ENCODE results near the gene NT5DC3.

NT5DC3 gene

DNA sequence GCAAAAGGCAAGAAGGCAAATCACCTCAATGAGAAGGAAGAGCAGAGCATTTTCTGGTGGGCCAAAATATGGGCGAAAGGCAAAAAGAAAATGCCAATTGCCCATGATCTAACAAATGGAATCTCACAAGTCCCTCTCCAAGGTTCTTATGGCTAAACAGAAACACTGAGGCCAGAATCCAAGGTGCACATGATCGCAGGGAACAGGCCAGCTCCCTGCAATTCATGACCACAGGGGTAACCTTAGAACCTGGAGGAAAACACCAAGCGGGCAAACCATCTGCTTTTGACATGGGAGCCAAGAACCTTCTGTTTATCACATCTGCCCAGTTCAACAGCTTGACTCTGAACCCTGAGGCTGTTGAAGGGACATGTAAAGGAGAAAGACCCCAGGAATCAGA lies 60.0 kb downstream of the NT5DC3 start:
- DNase-seq (ENCODE audit: low spot score), result no peak

DNA sequence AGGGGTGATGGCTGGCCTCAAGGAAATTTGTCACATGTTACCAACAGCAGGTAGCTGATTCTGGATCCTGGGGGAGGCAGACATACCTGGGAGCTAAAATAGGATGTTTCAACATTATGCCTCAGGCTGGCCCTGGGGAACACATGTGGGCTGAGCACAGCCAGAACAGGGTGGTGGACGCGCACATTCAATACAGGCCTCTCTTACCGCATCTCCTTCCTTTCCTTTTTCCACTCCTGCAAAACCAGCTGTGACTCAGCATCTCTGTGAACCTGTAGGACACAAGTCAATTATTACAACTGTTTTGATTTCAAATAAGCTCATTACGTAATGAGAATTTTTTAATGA lies 61.0 kb downstream of the NT5DC3 start:
- peak; percentile 35 for DNase-seq (ENCODE audit: low spot score)

DNA sequence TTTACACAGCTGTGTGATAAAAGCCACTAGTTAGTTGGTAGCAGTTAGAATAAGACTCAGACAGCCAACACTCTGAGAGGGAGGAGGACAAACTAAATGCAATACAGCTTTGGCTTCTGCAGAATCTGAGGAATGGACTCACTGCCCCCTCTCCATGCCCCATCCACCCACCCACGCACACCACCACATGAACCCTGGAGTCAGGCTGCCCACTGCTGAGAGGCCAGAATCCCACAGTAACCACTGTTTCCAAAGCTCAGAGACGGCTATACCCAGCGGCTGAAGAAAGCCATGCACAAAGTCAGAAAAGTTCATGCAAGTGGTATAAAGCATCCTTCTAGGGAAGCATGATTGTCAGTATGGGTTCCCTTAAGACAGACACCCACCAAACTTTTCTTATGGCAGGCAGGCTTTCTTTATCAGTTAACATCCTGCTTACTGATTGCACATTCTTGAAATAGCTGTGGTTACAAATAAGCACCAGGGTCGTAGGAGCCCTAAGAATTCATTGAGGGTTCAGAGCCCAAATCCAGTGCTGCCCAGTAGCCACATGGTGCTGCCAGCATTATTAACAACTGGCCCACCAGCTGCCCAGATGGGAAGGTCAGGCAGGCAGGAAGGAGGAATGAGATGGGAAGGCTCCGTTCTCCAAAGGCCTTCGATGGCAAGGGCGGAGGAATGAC lies 61.5 kb downstream of the NT5DC3 start:
- DNase-seq (ENCODE audit: low spot score), result no peak

DNA sequence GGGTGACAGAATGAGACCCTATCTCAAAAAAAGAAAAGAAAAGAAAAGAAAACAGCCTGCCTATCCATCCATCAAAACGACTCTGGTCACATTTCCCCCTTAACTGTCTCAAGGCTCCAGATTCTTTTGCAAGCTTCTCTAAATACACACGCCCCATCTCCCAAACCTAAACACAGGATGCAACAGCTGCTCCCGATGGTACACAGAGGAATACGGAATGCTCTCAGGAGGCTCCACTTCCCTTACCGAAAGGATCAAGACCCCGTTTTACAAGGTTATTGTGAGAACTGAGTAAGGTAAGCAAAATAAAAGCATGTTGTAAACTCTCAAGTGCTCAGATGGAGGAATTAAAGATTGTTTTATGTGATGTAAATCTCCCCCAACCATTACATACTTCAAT lies 62.3 kb downstream of the NT5DC3 start:
- DNase-seq (ENCODE audit: low spot score), result no peak

DNA sequence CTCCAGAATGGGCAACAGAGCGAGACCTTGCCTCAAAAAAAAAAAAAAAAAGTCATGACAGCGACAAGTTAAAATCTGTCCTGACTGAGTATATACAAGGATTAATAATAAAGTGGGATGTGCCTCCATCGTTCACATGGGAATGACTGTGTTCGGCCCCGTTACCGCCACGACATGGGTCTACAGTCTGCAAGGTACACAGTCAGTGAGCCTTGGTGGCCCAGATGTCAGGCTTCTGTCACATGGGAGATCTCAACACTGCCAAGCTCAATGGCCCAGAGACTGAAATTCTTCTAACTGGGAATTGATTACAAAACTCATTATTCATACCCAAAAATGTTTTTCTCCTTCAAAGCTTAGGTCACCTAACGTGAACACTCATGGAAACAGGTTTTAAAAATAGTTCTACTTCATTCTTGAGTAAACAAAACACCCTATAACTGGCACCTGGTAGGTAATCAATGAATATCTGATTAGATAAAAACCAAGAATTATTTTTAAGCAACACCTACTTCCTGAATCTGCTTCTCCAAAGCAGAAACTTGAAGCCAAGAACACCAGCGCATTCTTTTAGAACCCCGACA lies 66.0 kb downstream of the NT5DC3 start:
- DNase-seq (ENCODE audit: low spot score), result no peak

DNA sequence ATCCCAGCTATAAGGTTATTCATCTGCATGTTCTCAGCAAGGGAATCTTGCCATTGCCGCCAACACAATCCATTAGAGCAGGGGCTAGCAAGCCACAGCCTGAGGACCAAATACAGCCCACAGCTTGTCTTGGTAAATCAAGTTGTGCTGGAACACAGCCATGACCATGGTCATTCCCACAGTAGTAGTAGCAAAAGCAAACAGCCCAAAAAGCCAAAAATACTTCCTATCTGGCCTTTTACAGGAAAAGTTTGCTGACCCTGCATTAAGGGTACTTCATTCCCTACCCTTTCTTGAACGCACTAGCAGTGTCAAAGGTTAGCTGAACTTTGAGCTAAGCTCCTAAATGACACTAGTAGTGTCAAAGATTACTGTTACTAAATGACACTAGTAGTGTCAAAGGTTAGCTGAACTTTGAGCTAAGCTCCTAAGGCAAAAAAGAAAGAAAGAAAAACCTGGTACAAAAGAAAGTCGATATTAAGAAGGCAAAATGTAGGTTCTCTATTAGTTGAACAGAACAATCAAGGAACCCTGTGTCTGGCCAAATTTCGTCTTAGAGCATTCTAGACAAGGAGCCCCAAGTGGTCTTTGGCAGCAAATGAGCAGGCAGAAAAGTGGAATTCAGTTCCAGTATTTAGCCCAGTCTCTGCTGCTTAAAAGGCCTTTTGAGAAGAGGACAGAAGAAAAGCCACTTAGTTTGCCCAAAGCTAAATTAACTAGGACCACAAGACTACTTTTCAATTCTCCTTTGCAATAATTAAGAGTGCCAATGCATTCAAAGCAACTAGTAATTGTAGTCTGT lies 67.7 kb downstream of the NT5DC3 start:
- DNase-seq (ENCODE audit: low spot score), result no peak

DNA sequence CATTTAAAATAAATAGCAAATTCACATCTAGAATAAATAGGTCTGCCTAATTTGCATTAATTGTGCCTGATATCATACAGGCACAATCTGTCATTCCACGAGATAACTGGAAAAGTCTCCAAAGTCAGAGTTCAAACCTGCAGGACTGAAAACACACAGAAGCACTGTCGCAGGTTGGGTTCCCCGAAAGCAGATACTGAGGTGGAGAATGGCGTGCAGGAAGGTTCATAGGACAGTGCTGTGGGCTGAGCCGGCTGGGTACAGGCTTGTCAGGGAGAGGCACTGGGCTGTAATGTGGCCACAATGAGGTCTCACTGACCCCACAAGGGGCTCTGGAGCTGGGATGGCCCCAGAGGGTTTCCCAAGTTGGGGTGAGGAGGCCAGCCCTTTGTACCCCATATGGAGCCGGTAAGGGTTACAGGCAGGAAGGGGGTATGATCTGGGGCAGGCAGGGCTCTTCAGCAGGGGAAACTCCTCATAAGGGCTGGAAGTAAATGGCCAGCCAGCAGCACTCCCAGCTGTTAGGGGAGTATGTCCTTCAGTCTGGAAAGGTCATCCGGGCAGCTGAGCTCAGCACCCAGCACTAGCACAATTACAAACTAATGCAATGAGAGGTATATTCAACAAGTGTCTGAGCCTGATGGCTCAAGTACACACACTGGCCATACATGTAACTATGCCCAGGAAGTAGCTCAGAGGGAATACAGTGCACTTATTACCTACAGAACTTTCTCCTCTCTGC lies 68.5 kb downstream of the NT5DC3 start:
- no peak for DNase-seq (ENCODE audit: low spot score)

DNA sequence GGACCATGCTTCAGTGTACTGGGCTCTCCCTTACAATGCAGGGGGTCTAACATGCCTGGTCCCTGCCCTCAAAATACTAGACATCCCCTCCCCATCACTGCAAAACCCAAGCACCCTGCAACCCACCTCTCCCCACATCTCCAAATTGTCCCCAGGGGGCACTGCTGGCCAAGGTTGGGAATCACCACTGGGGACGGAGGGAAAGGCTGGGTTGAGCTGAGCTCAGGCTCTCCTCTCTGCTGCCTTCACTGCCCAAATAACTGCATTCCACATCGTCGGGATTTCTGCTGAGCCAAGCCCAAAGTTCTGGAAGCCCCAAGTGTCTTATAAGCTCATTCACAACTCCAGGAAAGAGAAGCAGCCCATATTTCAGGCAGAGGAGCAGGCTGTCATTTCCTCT lies 69.6 kb downstream of the NT5DC3 start:
- peak; percentile 29 for DNase-seq (ENCODE audit: low spot score)

DNA sequence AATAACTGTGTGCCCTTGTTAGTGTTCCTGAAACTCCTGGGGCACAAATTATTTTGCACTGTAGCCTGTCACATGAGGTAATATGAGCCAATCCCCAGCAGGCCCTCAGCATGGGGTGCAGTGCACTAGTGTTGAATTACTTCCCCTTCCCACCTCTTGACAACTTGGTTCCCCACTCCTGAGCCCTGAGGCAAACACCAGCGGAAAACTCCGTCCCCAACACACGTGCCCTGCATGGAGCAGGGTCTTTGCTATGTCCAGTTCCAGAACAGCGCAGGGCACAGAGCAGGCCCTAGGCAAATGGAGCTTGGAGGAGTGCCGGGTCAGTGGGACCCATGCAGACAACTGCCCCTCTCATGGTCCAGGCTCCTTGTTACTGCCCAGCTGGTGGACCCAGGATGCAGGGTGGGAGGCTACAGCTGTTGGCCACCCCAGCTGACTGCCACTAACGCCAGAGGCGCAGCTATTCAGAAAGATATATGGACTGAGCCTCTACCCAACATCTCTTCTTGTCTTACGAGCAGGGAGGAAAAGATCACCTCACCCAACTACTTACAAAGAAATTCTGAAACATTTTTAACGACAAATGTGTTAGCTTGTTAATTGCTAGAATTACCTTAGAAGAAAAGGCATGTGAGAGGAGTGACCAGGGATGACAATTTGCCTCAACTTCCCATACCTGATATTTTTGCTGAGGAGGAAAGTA lies 71.6 kb downstream of the NT5DC3 start:
- no peak for DNase-seq (ENCODE audit: low spot score)

DNA sequence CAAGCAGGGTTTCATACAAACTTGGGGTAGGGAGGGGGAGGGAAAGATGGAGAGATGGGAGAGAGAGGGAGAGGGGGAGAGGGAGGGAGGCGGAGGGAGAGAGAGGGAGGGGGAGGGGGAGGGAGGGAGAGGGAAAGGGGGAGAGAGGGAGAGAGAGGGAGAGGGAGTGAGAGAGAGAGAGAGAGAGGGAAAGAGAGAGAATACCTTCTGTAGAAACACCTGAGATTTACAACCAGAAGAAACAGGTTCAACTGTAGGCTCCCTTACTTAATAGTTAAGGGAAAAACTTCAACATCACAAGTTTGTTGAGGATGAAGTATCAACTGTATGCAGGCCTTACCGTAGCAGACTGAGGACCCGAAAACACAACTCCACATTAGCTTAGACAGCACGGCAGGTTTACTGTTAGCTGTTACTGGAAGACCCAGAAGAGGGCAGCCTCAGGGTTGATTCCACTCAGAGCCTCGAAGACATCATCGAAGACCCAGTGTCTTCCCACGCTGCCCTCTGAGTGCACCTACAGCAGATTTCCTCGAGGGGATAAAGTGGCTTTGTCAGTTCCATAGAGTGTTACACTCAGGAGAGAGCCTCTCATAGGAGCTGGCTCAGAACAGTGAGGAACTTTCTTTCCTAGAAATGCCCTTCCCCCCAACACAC lies 72.4 kb downstream of the NT5DC3 start:
- no peak for DNase-seq (ENCODE audit: low spot score)

DNA sequence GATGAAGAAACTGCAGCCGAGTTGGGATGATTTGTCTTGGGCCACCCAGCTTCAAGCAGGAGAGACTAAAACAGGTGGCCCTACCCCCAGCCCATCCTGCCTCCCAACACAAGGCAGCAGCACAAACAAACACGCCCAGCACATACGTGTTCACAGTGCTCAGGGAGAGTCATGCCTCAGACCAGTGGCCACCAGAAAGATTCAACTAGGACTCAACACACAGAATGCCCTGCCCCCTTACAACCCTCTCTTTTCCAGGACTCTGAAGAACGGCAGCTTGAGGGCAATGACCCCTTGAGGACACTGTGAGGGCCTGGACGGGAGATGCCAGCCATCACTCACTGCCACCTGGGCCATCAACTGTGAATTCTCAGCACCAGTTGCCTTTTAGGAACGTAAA lies 75.0 kb downstream of the NT5DC3 start:
- no peak for DNase-seq (ENCODE audit: low spot score)

DNA sequence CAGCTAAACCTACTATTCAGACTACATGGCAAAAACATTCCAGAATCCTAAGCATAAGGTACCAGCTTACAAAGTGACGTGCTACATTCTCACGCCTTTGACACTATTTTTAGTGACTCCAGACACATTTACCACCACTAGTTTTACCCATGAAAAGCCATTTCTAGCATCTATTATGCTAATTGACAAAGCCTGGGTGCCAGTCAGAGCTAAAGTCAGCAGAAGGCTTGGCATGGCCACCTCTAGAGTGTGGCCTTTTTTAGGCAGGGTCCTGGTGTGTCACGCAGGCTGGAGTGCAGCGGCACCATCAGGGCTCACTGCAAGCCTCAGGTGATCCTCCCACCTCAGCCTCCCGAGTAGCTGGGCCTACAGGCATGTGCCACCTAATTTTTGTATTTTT lies 75.7 kb downstream of the NT5DC3 start:
- DNase-seq (ENCODE audit: low spot score), result no peak

DNA sequence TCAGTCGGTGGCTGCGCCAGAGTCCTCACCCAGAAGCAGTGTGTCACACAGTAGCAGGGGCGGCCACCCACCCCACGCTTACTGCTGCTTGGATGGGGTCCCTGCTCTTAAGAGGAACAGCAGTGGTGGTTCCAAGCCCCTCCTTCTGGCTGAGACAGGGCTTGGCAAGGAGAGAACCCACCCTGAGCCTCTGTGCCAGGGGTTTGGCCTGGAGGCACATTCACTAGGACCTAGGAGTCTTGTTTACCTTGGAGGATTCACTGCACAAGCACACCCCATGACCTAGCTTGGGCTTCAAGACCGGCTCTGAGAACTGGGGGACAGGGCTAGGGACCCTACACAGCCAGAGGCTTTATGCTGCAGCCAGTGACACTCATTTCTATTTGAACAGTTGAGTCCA lies 78.6 kb downstream of the NT5DC3 start:
- no peak for DNase-seq (ENCODE audit: low spot score)

DNA sequence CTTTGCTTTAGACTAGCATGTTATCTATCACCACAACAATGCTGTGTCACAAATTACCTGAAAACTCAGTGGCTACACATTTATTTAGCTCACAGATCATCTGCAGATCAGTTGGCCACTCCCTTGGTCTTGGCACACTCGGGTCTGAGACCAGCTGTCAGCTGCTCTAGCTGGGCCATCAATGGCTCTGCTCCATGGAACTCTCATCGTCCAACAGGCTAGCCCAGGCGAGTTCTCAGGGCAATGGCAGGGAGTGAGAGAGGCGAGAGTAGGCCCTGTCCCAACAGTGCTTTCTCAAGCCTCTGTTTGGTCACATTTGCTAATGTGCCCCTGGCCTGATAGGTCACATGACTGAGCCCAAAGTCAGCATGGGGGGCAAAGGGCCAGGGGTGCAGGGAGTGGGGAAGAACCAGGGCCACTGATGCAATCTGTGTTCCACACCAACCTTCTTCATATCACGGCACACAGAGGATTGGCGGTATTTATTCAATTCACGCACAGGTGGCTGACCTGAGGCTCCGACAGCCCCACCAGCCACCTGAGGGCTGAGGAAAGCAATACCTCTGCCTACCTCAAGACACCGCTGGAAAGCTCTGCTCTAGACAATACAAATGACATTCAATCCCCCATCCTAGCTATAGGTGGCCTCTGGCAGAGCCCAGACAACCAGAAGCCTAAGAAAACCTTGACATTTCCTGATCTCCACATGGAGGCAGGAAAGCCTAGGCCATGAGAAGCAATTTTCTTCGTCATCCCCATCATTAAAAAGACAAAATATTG lies 82.5 kb downstream of the NT5DC3 start:
- no peak for DNase-seq (ENCODE audit: low spot score)

DNA sequence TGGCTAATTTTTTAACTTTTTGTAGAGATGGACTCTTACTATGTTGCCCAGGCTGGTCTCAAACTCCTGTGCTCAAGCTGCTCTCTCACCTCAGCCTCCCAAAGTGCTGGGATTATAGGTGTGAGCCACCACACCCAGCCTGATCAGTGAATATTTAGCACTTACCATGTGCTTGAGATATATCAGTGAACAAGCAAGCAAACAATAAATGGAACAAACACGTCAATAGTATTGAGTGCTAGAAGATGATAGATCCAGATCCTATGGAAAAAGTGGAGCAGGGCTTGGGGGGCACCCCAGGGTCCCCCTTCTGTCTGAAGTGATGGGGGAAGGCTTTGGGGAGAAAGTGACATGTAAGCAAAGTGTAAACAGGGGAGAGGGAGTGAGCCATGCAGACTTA lies 83.8 kb downstream of the NT5DC3 start:
- DNase-seq (ENCODE audit: low spot score), result no peak

DNA sequence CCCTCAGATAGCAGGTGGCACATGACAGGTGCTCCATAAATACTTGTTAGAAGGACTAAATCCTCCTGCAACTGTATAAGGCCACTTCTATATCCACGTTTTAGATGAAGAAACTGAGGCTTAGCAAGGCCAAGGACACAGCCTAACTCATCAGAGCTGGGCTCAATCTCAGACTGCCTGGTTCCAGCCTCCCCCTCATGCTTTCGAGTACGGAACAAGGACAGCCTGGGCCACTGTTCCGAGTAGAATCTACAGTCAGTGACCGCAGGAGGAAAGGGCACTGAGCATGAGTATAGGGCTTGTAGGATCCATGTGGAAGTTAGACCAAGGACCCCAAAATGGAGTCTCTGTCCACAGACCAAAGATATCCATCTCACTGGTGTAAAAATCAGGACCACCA lies 84.6 kb downstream of the NT5DC3 start:
- no peak for DNase-seq (ENCODE audit: low spot score)

DNA sequence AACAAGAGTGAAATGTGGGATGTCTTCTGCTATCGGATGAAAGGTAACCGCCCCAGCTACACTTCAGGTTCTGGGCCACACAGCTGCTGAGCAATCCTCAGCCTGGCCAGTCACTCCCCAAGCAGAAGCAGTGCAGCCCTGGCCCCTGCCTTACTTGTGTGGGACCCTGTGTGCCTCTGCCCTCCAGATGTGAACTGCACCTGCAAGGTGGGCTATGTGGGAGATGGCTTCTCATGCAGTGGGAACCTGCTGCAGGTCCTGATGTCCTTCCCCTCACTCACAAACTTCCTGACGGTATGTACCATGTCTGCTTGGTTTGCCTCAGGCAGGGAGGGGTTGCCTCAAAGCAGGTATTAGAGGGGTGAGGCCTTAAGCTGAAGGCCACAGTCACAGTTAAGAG lies 85.6 kb downstream of the NT5DC3 start:
- no peak for DNase-seq (ENCODE audit: low spot score)

DNA sequence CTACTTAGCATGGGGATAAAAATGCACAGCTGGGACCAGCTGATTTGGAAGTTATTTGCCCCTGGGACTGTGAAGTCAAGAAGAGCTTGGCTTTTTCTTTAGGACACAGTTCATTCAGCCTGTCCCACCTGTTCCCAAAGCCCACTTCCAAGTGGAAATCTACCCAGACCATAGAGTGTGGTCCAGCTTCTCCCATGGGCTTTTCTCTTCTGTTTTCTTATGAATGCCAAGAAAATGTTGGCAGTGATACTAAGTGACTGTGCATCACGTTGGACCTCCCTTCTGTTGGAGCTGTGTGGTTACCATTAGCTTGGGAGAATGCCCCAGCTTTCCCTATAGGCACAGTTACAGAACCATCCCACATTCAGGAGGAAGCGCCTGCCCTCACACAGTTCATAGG lies 89.4 kb downstream of the NT5DC3 start:
- no peak for DNase-seq (ENCODE audit: low spot score)

DNA sequence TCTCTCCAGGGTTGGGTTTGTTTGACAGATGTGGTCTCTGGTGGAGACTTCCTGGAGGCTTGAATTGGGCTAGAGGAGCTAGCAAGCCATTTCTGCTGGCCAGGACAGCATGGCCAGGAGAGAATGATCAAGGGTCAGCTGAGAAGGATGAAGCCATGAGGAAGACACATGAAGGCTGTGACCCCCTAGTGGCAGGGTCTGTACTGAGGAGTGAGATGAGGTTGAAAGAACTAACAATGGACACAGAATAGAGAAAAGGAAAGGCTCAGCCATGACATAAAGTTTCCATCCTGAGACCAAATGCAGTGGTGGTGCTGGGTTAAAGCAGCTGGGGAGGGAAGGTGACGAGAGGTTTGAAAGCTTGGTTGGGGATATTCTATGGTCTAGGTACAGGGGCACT lies 89.9 kb downstream of the NT5DC3 start:
- DNase-seq (ENCODE audit: low spot score), result no peak

DNA sequence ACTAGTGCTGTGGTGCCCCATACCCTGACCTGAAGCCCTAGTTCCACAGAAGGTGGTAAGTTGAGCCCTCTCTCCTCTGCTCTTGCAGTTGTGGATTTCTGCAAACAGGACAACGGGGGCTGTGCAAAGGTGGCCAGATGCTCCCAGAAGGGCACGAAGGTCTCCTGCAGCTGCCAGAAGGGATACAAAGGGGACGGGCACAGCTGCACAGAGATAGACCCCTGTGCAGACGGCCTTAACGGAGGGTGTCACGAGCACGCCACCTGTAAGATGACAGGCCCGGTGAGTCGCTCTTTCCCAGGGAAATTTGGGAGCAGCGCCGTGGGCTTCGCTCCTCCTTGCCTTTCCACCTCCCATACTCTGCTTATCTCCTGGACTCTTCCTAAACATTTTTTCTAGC lies 92.2 kb downstream of the NT5DC3 start:
- DNase-seq (ENCODE audit: low spot score), result no peak

DNA sequence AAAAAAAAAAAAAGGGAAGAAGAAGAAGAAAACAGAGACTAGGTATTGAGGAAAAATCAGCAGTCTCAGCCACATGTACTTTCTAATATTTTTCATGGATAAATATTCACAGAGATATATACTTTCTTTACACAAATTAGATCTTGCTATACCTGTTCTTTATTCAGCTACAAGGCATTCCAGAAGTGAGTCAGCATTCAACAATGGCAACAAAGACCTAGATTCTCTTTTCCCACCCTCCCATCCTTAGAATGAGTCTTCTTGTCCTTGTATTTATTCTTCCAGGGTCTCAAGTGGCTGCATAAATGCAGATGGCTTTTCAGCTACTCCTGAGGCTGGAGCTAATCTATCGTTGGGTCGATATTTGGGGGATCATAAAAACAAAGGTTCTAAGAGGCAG lies 93.0 kb downstream of the NT5DC3 start:
- peak; percentile 43 for DNase-seq (ENCODE audit: low spot score)

All from kidney tubule cell (primary cell).